PFSK-1 (cell line): ENCODE data around the gene TMEM200A.

ENCODE experiments used
- POLR2AphosphoS5 ChIP-seq: IDR thresholded peaks from 2 replicates; pipeline ENCODE4 v1.6.1; 2012; ENCODE audit warnings: low read depth, mild to moderate bottlenecking, control low read depth, low read length, moderate library complexity
- TAF1 ChIP-seq: IDR thresholded peaks from 2 replicates; pipeline ENCODE4 v1.6.1; 2012; ENCODE audit warnings: low read length, control low read depth, borderline replicate concordance; ENCODE audit not compliant: insufficient read depth
- TF ChIP-seq, protein P1 (sequence below), 2 experiments: IDR thresholded peaks; 2 replicates each; pipeline versions ENCODE4 v1.6.1 to v1.8.0; 2011 to 2012; ENCODE audit warnings: low read depth in 2 of 2, low read length in 2 of 2, control low read depth in 1 of 2, inconsistent platforms in 1 of 2, mild to moderate bottlenecking in 1 of 2, moderate library complexity in 1 of 2; ENCODE audit not compliant: insufficient read depth in 1 of 2

DNA sequence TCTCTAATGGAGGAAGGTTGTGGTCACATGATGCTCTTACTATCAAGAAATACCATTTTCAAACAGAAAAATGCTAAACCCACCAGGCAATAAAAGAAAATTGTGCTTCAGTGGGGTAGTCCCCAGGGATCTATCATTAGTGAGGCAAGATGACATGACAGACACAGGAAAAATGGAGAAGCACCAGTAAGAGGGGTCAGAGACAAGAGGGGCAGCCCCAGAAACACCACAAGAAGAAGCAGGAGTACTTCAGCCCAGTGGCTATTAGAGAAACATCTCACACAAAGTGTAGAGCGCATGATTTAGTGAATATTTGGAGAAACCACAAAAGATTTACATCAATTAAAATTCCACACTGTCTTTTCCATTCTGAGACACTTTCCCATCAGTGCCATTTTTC lies 10.2 kb upstream of the TMEM200A start:
- TF ChIP-seq, protein P1, sequence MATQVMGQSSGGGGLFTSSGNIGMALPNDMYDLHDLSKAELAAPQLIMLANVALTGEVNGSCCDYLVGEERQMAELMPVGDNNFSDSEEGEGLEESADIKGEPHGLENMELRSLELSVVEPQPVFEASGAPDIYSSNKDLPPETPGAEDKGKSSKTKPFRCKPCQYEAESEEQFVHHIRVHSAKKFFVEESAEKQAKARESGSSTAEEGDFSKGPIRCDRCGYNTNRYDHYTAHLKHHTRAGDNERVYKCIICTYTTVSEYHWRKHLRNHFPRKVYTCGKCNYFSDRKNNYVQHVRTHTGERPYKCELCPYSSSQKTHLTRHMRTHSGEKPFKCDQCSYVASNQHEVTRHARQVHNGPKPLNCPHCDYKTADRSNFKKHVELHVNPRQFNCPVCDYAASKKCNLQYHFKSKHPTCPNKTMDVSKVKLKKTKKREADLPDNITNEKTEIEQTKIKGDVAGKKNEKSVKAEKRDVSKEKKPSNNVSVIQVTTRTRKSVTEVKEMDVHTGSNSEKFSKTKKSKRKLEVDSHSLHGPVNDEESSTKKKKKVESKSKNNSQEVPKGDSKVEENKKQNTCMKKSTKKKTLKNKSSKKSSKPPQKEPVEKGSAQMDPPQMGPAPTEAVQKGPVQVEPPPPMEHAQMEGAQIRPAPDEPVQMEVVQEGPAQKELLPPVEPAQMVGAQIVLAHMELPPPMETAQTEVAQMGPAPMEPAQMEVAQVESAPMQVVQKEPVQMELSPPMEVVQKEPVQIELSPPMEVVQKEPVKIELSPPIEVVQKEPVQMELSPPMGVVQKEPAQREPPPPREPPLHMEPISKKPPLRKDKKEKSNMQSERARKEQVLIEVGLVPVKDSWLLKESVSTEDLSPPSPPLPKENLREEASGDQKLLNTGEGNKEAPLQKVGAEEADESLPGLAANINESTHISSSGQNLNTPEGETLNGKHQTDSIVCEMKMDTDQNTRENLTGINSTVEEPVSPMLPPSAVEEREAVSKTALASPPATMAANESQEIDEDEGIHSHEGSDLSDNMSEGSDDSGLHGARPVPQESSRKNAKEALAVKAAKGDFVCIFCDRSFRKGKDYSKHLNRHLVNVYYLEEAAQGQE (IDR thresholded peaks at IDR 0.05; ENCODE audit: insufficient read depth in 1 of 2, low read depth in 2 of 2, low read length in 2 of 2): no peak
- TF ChIP-seq TAF1: no peak
- no peak for TF ChIP-seq POLR2AphosphoS5
